GM19463 (cell line): ENCODE data around the gene CD300LG.
"Not testable (repeated sequence)": the region's sequence is repeated elsewhere in the genome, so short reads cannot be mapped to it uniquely, and the experiment has no call there.

Experiments
- ATAC-seq: cut with Tn5 transposase; IDR thresholded peaks from one replicate; pipeline ENCODE4 v1.9.1; 2021; ENCODE audit warnings: mild to moderate bottlenecking, moderate library complexity; ENCODE audit not compliant: unreplicated experiment

The CD300LG gene

GRCh38 chr17:43852571-43852970 is 5.6 kb downstream of the CD300LG start:
- ATAC-seq: no peak

DNA sequence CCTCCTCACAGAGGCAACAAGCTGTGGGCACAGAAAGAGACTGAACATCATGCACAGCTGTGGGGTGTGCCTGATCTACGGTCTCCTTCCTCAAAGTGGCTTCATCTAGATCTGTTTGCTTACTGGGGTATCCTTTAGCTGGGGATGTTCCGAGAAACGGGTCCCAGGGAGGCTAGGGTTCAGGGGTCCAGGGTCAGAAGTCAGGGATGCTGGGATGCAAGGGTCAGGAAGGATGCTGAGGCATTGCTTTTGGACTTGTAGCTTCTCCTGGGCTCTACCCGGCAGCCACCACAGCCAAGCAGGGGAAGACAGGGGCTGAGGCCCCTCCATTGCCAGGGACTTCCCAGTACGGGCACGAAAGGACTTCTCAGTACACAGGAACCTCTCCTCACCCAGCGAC is 6.6 kb downstream of the CD300LG start:
- no peak for ATAC-seq

- ATAC-seq: no peak
Observed at GRCh38 chr17:43854498-43854897, 7.5 kb downstream of the CD300LG start.

- ATAC-seq: no peak
Observed at GRCh38 chr17:43855061-43855460, 8.1 kb downstream of the CD300LG start.

GRCh38 chr17:43856141-43856540 is 9.2 kb downstream of the CD300LG start:
- no peak for ATAC-seq

DNA sequence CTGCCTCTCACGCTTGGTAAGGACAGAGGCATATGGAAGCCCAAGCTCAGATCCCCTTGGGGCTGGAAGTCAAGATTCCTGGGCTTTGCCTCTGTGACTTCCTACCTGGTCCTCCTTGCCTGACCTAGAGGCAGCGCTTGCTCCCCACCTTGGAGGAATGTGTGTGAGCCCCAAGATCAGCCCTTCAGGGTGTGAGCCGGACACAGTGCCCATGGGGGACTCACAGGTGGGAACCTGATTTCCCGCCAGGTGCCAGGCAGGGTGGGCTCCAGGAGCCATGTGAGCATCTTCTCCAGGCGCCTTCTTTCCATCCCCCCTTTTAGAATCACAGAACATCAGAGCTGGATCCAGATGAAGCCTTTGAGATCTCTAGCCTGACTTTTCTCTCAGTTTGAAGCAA is 10.2 kb downstream of the CD300LG start:
- no peak for ATAC-seq

- no peak for ATAC-seq
Observed at GRCh38 chr17:43857957-43858600, 11.1 kb downstream of the CD300LG start.

DNA sequence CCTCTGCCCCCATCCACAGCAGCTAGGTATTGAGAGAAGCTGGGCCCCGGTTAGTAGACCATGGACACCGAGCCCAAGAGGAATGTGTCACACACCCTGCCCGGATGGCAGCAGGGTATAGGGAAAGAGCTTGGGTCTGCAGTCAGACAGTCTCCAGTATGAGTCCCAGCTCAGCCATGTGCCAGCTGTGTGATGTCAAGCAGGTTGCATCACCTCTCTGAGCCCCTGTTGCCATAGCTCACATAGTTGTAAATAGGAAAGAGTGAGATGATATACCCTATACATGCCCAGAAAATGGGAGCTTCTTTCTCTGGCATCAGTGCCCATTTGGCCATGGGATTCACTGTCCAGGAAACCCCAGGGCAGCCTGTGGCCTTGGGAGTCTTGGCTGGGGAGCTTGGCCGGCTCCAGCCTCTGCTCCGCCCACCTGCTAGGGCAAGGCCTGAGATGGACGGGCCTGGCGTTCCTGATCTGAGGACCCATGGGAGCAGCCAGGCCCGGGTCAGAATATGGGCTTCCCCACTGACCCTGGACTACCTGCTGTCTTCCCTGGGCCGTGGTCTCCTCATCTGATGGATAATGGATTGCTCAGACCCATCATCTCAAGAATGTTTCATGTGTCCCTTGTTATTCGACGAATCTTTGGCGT is 13.2 kb downstream of the CD300LG start:
- ATAC-seq: no peak

DNA sequence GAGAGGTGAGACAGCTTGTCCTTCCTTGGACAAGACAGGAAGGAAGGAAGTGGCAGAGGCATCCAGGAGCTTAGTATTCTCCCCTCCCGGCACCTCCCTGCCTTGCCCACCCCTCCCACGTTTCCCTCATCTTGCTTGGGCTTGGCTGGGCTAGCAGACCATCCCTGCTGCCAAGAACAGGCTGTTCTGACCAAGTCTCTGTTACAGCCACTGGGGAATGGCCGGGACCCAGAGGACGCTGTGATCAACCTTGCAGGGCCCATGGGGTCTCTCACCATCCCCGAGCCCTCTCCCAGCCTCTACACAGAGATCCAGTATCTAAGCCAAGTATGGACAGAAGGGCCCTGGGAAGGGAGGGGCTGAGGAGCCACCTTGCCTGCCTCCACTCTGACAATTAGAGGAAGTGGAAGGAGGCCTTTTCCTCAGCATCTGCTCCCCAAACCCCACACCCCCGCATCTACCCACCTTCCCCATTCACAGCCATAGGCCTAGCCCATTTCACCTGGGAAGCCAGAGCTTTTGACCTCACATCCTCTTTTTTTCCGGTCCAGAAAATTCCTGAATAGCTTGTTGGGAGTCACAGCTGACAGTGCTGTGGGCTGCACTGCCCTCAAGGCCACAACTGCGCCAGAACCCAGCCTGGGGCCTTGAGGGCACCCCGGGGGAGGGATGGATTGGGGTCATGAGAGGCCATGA is 14.1 kb downstream of the CD300LG start:
- ATAC-seq: no peak

DNA sequence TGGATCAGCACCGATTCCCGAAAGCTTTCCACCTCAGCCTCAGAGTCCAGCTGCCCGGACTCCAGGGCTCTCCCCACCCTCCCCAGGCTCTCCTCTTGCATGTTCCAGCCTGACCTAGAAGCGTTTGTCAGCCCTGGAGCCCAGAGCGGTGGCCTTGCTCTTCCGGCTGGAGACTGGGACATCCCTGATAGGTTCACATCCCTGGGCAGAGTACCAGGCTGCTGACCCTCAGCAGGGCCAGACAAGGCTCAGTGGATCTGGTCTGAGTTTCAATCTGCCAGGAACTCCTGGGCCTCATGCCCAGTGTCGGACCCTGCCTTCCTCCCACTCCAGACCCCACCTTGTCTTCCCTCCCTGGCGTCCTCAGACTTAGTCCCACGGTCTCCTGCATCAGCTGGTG is 15.0 kb downstream of the CD300LG start:
- no peak for ATAC-seq

GRCh38 chr17:43864161-43864984 is 17.4 kb downstream of the CD300LG start:
- ATAC-seq: no peak

GRCh38 chr17:43868226-43868994 is 21.4 kb downstream of the CD300LG start:
- no peak for ATAC-seq

GRCh38 chr17:43869031-43869430 is 22.1 kb downstream of the CD300LG start:
- not testable (repeated sequence) for ATAC-seq

DNA sequence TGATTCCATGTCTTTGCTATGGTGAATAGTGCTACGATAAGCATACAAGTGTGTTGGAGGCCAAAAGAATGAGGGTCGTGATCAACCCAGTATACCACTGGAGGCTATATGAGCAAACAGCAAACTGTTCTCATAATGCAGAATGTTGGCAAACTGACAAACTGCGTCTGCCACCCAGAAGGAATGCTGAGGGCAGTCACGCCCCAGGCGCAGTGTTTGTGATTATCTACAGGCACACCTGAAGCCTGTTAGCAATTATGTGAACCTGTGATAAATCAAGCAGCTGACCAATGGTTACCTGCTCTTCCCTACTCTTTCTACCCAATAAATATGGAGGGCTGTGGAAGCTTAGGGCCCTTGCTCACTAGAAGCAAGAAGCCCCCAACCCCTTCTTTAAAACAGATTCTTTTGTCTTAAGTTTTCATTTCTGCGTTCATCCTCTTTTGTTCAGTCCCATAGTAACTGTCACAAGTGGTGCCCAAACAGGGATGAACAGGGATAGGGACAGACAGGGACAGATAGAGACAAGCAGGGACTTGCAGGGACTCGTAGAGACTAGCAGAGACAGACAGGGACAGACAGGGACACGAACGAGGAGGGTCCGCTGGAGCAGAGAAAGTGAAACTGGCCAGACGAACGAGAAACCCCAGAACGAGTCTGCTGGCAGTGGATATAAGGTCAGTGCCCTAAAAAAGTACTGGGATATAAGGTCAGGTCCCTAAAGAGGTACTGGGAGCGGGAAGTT is 25.1 kb downstream of the CD300LG start:
- no peak for ATAC-seq

DNA sequence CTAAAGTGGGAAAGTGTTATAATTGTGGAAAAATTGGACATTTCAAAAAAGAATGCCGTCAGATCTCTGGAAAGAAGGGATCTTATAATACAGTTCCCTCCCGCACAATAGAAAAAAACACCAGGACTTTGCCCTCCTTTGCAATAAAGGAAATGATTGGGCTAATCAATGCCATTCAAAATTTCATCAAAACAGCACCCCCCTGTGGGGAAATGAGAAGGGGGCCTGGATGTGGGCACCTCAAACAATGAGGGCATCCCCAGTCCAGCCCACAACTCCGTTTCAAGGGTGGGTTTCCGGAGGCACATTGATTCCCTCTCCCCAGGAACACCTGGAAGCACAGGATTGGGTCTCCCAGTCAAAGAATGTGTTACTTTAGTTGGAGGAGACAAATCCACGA is 26.1 kb downstream of the CD300LG start:
- ATAC-seq: no peak

GRCh38 chr17:43873815-43874214 is 26.8 kb downstream of the CD300LG start:
- no peak for ATAC-seq

DNA sequence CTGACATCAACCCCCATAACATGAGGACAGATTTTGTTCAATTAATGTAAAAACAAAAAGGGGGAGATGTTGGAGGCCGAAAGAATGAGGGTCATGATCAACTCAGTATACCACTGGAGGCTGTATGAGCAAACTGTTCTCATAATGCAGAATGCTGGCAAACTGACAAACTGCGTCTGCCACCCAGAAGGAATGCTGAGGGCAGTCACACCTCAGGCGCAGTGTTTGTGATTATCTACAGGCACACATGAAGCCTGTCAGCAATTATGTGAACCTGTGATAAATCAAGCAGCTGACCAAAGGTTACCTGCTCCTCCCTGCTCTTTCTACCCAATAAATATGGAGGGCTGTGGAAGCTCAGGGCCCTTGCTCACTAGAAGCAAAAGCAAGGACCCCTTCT is 27.3 kb downstream of the CD300LG start:
- no peak for ATAC-seq

DNA sequence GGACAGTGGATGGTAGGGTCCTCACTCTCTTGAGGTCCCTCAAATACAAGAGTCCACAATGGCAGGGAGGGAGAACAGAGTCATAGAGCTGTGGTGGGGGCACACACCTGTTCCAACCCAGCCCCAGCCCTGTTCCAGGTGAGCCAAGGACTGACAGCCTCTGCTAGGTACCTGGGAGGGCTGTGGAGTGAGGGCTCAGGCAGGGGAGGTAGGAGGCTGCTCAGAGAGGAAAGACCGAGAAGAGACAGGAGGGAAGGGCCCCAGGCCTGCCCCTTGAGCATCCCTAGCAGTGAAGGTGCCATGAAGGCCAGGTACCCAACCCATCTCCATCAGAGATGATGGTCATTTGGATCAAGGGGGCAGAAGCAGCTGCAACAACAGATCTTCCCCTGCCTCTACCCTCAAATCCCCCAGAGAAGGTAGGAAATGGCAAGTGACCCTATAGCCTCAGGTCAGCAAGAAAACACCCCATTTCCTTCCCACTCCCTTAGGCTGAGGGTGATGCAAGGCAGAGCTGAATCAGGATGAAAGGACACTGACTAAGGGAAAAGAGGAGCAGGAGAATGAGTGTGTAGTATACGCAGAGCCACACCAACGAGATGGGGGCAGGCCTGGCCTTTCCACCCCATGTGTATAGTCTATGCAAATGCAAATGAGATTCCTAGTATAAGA is 28.6 kb downstream of the CD300LG start:
- no peak for ATAC-seq

DNA sequence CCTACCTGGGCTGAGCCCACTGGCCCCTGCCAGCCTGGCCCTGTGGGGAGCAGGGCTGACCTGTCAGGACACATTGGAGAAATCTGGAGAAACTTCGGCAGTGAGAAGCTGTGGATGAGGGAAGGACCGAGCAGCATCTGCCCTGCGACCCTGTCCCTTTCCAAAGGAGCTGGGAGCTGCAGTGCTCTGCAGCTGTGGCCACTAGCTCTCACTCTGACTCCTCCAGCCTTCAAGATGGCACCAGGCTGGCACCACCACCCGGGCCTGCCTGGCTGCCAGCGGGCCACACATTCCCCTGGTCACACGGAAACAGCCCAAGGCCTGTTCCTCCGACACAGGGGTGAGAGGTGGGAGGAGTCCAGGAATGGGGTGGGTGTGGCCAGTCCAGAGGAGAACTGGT is 30.1 kb downstream of the CD300LG start:
- ATAC-seq: no peak
